ENCODE data around the gene PAXX.
"Not testable (repeated sequence)": the region's sequence is repeated elsewhere in the genome, so short reads cannot be mapped to it uniquely, and the experiment has no call there.

- not testable (repeated sequence) for TF ChIP-seq CTCF (conservative IDR thresholded peaks at IDR 0.05; ENCODE audit: low read depth, low read length); EZH2 (IDR thresholded peaks at IDR 0.05; ENCODE audit: low read length, unreplicated experiment); EZH2phosphoT487 (IDR thresholded peaks at IDR 0.05; ENCODE audit: borderline replicate concordance, low read length)
Measured at GRCh38 chr9:137004285-137004684, 12.1 kb downstream of the PAXX start.
